ENCODE measurements around the gene MLLT3. TPM values are rescaled to one million over a fixed set of nuclear protein-coding genes. Genes with fewer than 3 reads are reported as not detected.

The MLLT3 gene
- total RNA-seq, 1 donor from 2014 or later: 35.1 TPM

DNA sequence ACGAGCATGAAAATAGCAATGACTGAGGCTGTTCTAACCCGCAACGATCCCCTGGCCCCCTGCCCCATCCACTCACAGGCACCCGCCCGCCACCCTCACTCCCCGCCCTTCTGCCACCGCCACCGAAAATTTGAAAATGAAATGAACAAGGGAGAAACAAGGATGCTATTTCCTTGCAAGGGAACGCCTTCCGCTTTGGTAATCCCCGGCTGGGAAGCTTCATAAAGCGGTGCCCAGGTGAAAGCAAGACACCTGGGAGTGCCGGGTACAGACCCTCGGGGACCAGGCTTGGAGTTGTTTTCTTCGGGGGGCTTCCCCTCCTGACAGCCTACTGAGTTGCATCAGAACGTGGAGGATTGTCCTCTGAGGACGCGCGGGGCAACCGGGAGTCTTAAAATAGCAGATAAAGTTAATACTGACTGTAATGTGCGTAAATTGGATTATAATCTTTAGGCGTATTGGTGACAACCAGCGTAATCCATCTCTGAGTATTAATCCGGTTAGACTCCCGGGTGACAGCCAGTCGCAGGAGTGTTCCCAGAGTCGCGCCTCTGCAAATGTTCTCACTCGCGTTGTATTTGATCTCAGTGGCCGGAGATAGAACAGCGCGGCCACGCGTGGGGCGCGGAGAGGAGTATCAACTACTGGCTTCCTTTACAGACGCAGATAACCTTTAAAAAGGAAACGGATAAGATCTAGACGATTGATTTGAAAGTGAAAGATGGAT, 885 bp upstream of the MLLT3 start:
- no peak overlapping the region for H3K27ac ChIP-seq (ENCODE audit: low read depth, low read length)
- H3K4me1 ChIP-seq (ENCODE audit: insufficient read depth, low read length): peaks cover 19% of the 10 kb centered on the region
- peak overlapping the region; percentile 82 for H2AFZ ChIP-seq (ENCODE audit: low read depth, low read length)
- peak overlapping the region; percentile 43 for H3K27ac Mint-ChIP-seq (ENCODE audit: unreplicated experiment)
- peaks cover 21% of the 10 kb centered on the region for H3K4me1 Mint-ChIP-seq (ENCODE audit: low read depth, unreplicated experiment)
- peak overlapping the region; percentile 87 for H3K4me3 ChIP-seq (ENCODE audit: insufficient read depth, low read depth, low read length)
- no peak for FAIRE-seq
- DNase-seq (ENCODE audit: low read depth): no peak
- peaks cover 7% of the 10 kb centered on the region for H3K27me3 Mint-ChIP-seq (ENCODE audit: low read depth, unreplicated experiment)
- TF ChIP-seq EZH2 (IDR thresholded peaks at IDR 0.05; ENCODE audit: insufficient read depth, low read length) (no peak), CTCF (IDR thresholded peaks at IDR 0.05; ENCODE audit: insufficient read depth, low read depth, low read length) (no peak)
- no peaks in the 10 kb centered on the region for H3K36me3 ChIP-seq (ENCODE audit: insufficient read depth, low read length)
- H4K20me1 ChIP-seq (ENCODE audit: insufficient read depth, low read length): peaks cover 7% of the 10 kb centered on the region
- no peaks in the 10 kb centered on the region for H3K9me3 Mint-ChIP-seq (ENCODE audit: unreplicated experiment)
- H3K79me2 ChIP-seq (ENCODE audit: insufficient read depth, low read length): peaks cover 13% of the 10 kb centered on the region
- no peaks in the 10 kb centered on the region for H3K27me3 ChIP-seq (ENCODE audit: insufficient read depth, low read length)
- H3K9me3 ChIP-seq (ENCODE audit: insufficient read depth, low read depth, low read length): no peaks in the 10 kb centered on the region
- no peaks in the 10 kb centered on the region for H3K36me3 Mint-ChIP-seq (ENCODE audit: low read depth, unreplicated experiment)
- peak overlapping the region; percentile 84 for H3K9ac ChIP-seq (ENCODE audit: low read length)
- peak overlapping the region; percentile 98 for H3K4me2 ChIP-seq (ENCODE audit: low read length)
- H3K4me3 Mint-ChIP-seq (ENCODE audit: unreplicated experiment): peak overlapping the region; percentile 93

GRCh38 chr9:20621471-20622329, 599 bp downstream of the MLLT3 start:
- Mint-ChIP-seq H3K27me3 (ENCODE audit: low read depth, unreplicated experiment) (peaks cover 7% of the 10 kb centered on the region), H3K27ac (ENCODE audit: unreplicated experiment) (peak overlapping the region; percentile 88), H3K36me3 (ENCODE audit: low read depth, unreplicated experiment) (no peaks in the 10 kb centered on the region), H3K9me3 (ENCODE audit: unreplicated experiment) (no peaks in the 10 kb centered on the region), H3K4me3 (ENCODE audit: unreplicated experiment) (peak overlapping the region; percentile 96), H3K4me1 (ENCODE audit: low read depth, unreplicated experiment) (peaks cover 24% of the 10 kb centered on the region)
- Histone ChIP-seq H2AFZ (ENCODE audit: low read depth, low read length) (peak overlapping the region; percentile 94), H3K27me3 (ENCODE audit: insufficient read depth, low read length) (no peaks in the 10 kb centered on the region), H4K20me1 (ENCODE audit: insufficient read depth, low read length) (peaks cover 7% of the 10 kb centered on the region), H3K36me3 (ENCODE audit: insufficient read depth, low read length) (no peaks in the 10 kb centered on the region), H3K9me3 (ENCODE audit: insufficient read depth, low read depth, low read length) (no peaks in the 10 kb centered on the region), H3K79me2 (ENCODE audit: insufficient read depth, low read length) (peaks cover 18% of the 10 kb centered on the region), H3K9ac (ENCODE audit: low read length) (peak overlapping the region; percentile 84), H3K4me1 (ENCODE audit: insufficient read depth, low read length) (peaks cover 20% of the 10 kb centered on the region), H3K4me3 (ENCODE audit: insufficient read depth, low read depth, low read length) (peak overlapping the region; percentile 87), H3K4me2 (ENCODE audit: low read length) (peak overlapping the region; percentile 98), H3K27ac (ENCODE audit: low read depth, low read length) (peak overlapping the region; percentile 67)
- TF ChIP-seq CTCF (IDR thresholded peaks at IDR 0.05; ENCODE audit: insufficient read depth, low read depth, low read length) (no peak), EZH2 (IDR thresholded peaks at IDR 0.05; ENCODE audit: insufficient read depth, low read length) (no peak)
- no peak for FAIRE-seq
- peak; percentile 75 for DNase-seq (ENCODE audit: low read depth)
